K562 (cell line): ENCODE results near the gene TCEA3. TPM values are rescaled to one million over a fixed set of nuclear protein-coding genes. Genes with fewer than 3 reads are reported as not detected.

ENCODE experiments used
- FOS ChIP-seq: IDR thresholded peaks from 3 replicates; pipeline ENCODE4 v1.6.1; 2011; ENCODE audit not compliant: insufficient read length; ENCODE audit errors: extremely low read depth
- FOSL1 ChIP-seq: fragments of 200-800 bp; sonication (Bioruptor generic); conservative IDR thresholded peaks from 2 replicates; pipeline ENCODE4 v1.6.1; 2016; ENCODE audit warnings: missing genetic modification characterization, missing compliant biosample characterization
- HCFC1 ChIP-seq: IDR thresholded peaks from 2 replicates; pipeline ENCODE4 v1.6.1; 2012; ENCODE audit warnings: low read depth, low read length, improper control_type of control experiment
- NFIC ChIP-seq: fragments of 450-650 bp; IDR thresholded peaks from 2 replicates; pipeline ENCODE4 v1.6.1; 2017; ENCODE audit warnings: mild to moderate bottlenecking, inconsistent platforms
- NR4A1 ChIP-seq, 2 experiments: fragments of 250-450 bp in 1 of 2; fragments of 450-650 bp in 1 of 2; sonication (Bioruptor Pico) in 1 of 2; IDR thresholded peaks; 2 replicates each; pipeline versions ENCODE4 v1.4.0 to v1.6.1; 2016 to 2020; ENCODE audit warnings: mild to moderate bottlenecking in 2 of 2, missing compliant biosample characterization in 1 of 2, missing genetic modification characterization in 1 of 2, moderate library complexity in 1 of 2
- PHF8 ChIP-seq: fragments of 200-600 bp; sonication (generic); IDR thresholded peaks from 2 replicates; pipeline ENCODE4 v1.6.1; 2012; ENCODE audit warnings: mixed run types, mild to moderate bottlenecking, inconsistent platforms, low read length, moderate library complexity, borderline replicate concordance
- RBBP5 ChIP-seq: fragments of 200-600 bp; sonication (generic); IDR thresholded peaks from 2 replicates; pipeline ENCODE4 v1.6.1; 2012; ENCODE audit warnings: borderline replicate concordance, mild to moderate bottlenecking, low read length, control low read depth, inconsistent platforms; ENCODE audit not compliant: insufficient read depth, poor library complexity, severe bottlenecking
- SP2 ChIP-seq: IDR thresholded peaks from 2 replicates; pipeline ENCODE4 v1.6.1; 2011; ENCODE audit warnings: mild to moderate bottlenecking, low read depth, low read length, moderate library complexity; ENCODE audit not compliant: poor library complexity, severe bottlenecking; ENCODE audit errors: extremely low read depth
- SREBF1 ChIP-seq: fragments of 150-350 bp; IDR thresholded peaks from 2 replicates; pipeline ENCODE4 v1.6.1; 2014; ENCODE audit warnings: antibody characterized with exemption, low read depth, low read length, borderline replicate concordance
- U2AF1 ChIP-seq: fragments of 200-400 bp; formaldehyde crosslinking; optimal IDR thresholded peaks from 2 replicates; pipeline ENCODE3; 2017; ENCODE audit warnings: mild to moderate bottlenecking, low read depth, low read length, moderate library complexity
- ZNF165 ChIP-seq: fragments of 250-450 bp; sonication (Bioruptor Pico); IDR thresholded peaks from 2 replicates; pipeline ENCODE4 v1.4.0; 2020; ENCODE audit warnings: borderline replicate concordance
- ZNF197 ChIP-seq: fragments of 200-800 bp; sonication (Bioruptor generic); IDR thresholded peaks from 2 replicates; pipeline ENCODE4 v1.6.1; 2016; ENCODE audit warnings: low read depth, missing genetic modification characterization, missing compliant biosample characterization
- ZNF253 ChIP-seq: fragments of 250-450 bp; sonication (Bioruptor Pico); conservative IDR thresholded peaks from 2 replicates; pipeline ENCODE4 v1.6.1; 2021; ENCODE audit warnings: mild to moderate bottlenecking
- ZNF584 ChIP-seq: fragments of 200-800 bp; sonication (Bioruptor generic); IDR thresholded peaks from 2 replicates; pipeline ENCODE4 v1.6.1; 2016; ENCODE audit warnings: low read depth, mild to moderate bottlenecking, missing genetic modification characterization, missing compliant biosample characterization
- ZNF766 ChIP-seq: fragments of 200-800 bp; sonication (Bioruptor generic); conservative IDR thresholded peaks from 2 replicates; pipeline ENCODE4 v1.6.1; 2016; ENCODE audit warnings: missing genetic modification characterization, missing compliant biosample characterization
- ZSCAN32 ChIP-seq: fragments of 450-650 bp; formaldehyde crosslinking; IDR thresholded peaks from 2 replicates; pipeline ENCODE4 v1.4.0; 2020; ENCODE audit warnings: mild to moderate bottlenecking, moderate library complexity
- polyA plus RNA-seq, 8 experiments: library from polyadenylated mRNA; depleted of rRNA in 4 of 8; stranded (reverse) in 5 of 8; unstranded in 3 of 8; fragments of >200 nt; fragmentation: Nextera tagmentation in 2 of 8; fragmentation: Illumina TruSeq in 1 of 8; extraction: Ambion mirVana in 2 of 8; extraction: Trizol in 1 of 8; gene quantifications; 2 replicates each; pipeline versions ENCODE4 v1.2.1 to v1.2.3, GENCODE V29; 2011 to 2014; ENCODE audit warnings: inconsistent platforms in 1 of 8, missing spikeins in 1 of 8
- total RNA-seq, 7 experiments: library from RNA; depleted of rRNA in 6 of 7; stranded (reverse); fragments of >200 nt in 6 of 7; fragmentation: Illumina TruSeq in 2 of 7; extraction: Trizol in 2 of 7; gene quantifications; 2 replicates each; pipeline versions ENCODE4 v1.2.1 to v1.2.3, GENCODE V29; 2011 to 2021; ENCODE audit warnings: low replicate concordance in 1 of 7
- TF ChIP-seq, protein P1 (sequence below): conservative IDR thresholded peaks from 2 replicates; pipeline ENCODE4 v1.6.1; 2011; ENCODE audit warnings: low read depth, mild to moderate bottlenecking, low read length; ENCODE audit not compliant: control insufficient read depth
- TF ChIP-seq, protein P2 (sequence below): fragments of 200-800 bp; sonication (Bioruptor generic); IDR thresholded peaks from 2 replicates; pipeline ENCODE4 v1.6.1; 2017; ENCODE audit warnings: missing genetic modification characterization, missing compliant biosample characterization
- TF ChIP-seq, protein P3 (sequence below): sonication (generic); formaldehyde crosslinking; IDR thresholded peaks from 2 replicates; pipeline ENCODE4 v1.8.0; 2022; ENCODE audit warnings: mild to moderate bottlenecking, missing genetic modification reagents
- TF ChIP-seq, protein P4 (sequence below): fragments of 250-450 bp; sonication (Bioruptor Pico); IDR thresholded peaks from 2 replicates; pipeline ENCODE4 v1.5.1; 2021; ENCODE audit warnings: mild to moderate bottlenecking
- TF ChIP-seq, protein P5 (sequence below): fragments of 250-450 bp; sonication (Bioruptor Pico); IDR thresholded peaks from 2 replicates; pipeline ENCODE4 v1.8.0; 2021; ENCODE audit warnings: moderate library complexity, mild to moderate bottlenecking, inconsistent platforms

Gene TCEA3
- total and polyA plus RNA-seq, 9 of the 15 experiments (the other 6 are each of a cell fraction or from before 2014, with no cell fraction given), result 0.03 to 0.55 (median 0.36) TPM

DNA sequence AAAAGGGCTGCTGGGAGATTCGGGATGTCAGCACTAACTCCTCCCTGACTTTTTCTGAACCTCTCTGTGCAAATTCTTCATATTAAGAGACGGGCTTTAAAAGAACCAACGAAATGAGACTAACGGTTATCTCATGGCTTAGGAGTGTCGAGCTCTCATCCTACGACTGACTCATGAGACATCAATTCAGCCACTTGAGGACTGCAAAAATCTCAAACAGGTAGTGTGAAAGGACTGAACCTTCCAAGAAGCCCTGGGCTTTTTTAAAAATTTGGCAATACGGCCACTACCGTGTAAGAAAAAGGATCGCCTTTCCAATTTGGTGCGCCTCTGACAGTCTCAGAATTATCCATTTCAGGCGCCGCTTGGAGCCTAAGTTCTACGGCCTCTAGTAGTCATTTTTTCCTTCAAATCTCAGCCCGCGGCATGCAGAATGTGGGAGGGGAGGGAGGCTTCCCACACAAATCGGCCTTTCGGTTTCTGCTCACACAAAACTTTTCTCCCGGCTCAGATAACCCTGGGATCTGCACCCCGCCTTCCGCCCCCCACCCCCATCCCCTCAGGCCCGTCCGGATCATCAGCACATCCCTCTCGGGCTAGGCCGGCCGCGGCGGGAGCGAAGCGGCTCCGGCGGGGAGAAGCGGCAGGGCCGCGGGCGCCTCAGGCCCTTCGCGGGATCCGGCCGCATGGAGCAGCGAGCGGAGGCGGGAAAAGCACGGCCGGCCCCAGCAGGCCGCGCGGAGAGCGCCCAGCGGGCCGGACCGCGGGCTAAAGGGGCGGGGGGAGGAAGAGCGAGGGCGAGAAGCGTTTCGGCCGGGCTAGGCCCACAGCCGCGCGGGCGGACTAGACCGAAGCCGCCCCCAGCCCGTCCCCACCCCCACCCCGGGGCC, 81.1 kb downstream of the TCEA3 start (continued):
- TF ChIP-seq ZNF197 (0 out of 2 replicates have a peak, but pooled peaks have one; percentile 66), ZNF165 (CRISPR knock-in tag) (no peak), ZNF584 (no peak), SP2 (no peak), PHF8 (peak; percentile 7; the same call in 1 of the 2 replicates), RBBP5 (peak; percentile 68), NFIC (0 out of 2 replicates have a peak, but pooled peaks have one; percentile 21), ZNF253 (CRISPR knock-in tag) (no peak), FOS (no peak), ZNF766 (CRISPR knock-in tag) (no peak; the same call in 1 of the 2 replicates), ZSCAN32 (CRISPR knock-in tag) (no peak), HCFC1 (peak; percentile 5; the same call in 1 of the 2 replicates), SREBF1 (no peak), FOSL1 (peak; percentile 24), NR4A1 (CRISPR knock-in tag; IDR thresholded peaks at IDR 0.05) (no peak), NR4A1 (tag; IDR thresholded peaks at IDR 0.05) (no peak), U2AF1 (peak; percentile 49)
- TF ChIP-seq, protein P1, sequence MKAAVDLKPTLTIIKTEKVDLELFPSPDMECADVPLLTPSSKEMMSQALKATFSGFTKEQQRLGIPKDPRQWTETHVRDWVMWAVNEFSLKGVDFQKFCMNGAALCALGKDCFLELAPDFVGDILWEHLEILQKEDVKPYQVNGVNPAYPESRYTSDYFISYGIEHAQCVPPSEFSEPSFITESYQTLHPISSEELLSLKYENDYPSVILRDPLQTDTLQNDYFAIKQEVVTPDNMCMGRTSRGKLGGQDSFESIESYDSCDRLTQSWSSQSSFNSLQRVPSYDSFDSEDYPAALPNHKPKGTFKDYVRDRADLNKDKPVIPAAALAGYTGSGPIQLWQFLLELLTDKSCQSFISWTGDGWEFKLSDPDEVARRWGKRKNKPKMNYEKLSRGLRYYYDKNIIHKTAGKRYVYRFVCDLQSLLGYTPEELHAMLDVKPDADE, result no peak
- TF ChIP-seq, protein P2, sequence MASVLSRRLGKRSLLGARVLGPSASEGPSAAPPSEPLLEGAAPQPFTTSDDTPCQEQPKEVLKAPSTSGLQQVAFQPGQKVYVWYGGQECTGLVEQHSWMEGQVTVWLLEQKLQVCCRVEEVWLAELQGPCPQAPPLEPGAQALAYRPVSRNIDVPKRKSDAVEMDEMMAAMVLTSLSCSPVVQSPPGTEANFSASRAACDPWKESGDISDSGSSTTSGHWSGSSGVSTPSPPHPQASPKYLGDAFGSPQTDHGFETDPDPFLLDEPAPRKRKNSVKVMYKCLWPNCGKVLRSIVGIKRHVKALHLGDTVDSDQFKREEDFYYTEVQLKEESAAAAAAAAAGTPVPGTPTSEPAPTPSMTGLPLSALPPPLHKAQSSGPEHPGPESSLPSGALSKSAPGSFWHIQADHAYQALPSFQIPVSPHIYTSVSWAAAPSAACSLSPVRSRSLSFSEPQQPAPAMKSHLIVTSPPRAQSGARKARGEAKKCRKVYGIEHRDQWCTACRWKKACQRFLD, result peak; percentile 10; the same call in 1 of the 2 replicates
- TF ChIP-seq, protein P3, sequence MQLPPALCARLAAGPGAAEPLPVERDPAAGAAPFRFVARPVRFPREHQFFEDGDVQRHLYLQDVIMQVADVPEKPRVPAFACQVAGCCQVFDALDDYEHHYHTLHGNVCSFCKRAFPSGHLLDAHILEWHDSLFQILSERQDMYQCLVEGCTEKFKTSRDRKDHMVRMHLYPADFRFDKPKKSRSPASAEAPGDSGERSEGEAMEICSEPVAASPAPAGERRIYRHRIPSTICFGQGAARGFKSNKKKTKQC (CRISPR knock-in tag), result peak; percentile 86
- TF ChIP-seq, protein P4, sequence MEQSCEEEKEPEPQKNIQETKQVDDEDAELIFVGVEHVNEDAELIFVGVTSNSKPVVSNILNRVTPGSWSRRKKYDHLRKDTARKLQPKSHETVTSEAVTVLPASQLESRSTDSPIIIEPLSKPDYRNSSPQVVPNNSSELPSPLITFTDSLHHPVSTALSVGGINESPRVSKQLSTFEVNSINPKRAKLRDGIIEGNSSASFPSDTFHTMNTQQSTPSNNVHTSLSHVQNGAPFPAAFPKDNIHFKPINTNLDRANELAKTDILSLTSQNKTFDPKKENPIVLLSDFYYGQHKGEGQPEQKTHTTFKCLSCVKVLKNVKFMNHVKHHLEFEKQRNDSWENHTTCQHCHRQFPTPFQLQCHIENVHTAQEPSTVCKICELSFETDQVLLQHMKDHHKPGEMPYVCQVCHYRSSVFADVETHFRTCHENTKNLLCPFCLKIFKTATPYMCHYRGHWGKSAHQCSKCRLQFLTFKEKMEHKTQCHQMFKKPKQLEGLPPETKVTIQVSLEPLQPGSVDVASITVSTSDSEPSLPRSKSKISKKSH (CRISPR knock-in tag), result no peak
- TF ChIP-seq, protein P5, sequence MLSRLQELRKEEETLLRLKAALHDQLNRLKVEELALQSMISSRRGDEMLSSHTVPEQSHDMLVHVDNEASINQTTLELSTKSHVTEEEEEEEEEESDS (CRISPR knock-in tag), result no peak
